ENCODE data around the gene ITGA7.

The ITGA7 gene

GRCh38 chr12:55736780-55737580 lies 29.3 kb upstream of the ITGA7 start:
- in situ Hi-C loops (cut with HindIII; ENCODE audit: low sequenced_read_pairs) = no loop called here

DNA sequence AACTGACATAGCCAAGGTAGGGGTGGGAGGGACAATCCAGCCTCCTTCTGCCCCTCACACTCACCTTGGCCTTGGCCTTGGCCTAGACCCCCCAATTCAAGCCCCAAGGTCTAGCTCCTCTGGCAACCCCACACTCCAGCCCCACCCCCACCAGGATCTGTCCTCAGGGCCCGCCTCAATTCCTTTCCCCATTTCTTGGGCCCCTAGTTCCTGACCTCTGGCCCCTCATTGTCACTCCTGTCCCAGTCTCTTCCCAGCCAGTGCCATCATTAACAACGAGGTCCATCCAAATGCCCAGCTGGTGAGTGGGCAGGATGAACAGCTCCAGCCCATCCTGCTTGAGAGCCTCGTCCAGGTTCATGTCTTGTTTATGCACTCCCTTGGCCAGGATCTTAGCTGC lies 28.4 kb upstream of the ITGA7 start:
- in situ Hi-C loops (cut with HindIII; ENCODE audit: low sequenced_read_pairs) = no loop called here

- in situ Hi-C loops (cut with HindIII; ENCODE audit: low sequenced_read_pairs) = no loop called here
These were observed 26.9 kb upstream of the ITGA7 start for GRCh38 chr12:55734595-55734994.

- in situ Hi-C loops (cut with HindIII; ENCODE audit: low sequenced_read_pairs) = no loop called here
These were observed 26.2 kb upstream of the ITGA7 start for GRCh38 chr12:55733858-55734257.

GRCh38 chr12:55733021-55733555 lies 25.4 kb upstream of the ITGA7 start:
- in situ Hi-C loops (cut with HindIII; ENCODE audit: low sequenced_read_pairs) = no loop called here

DNA sequence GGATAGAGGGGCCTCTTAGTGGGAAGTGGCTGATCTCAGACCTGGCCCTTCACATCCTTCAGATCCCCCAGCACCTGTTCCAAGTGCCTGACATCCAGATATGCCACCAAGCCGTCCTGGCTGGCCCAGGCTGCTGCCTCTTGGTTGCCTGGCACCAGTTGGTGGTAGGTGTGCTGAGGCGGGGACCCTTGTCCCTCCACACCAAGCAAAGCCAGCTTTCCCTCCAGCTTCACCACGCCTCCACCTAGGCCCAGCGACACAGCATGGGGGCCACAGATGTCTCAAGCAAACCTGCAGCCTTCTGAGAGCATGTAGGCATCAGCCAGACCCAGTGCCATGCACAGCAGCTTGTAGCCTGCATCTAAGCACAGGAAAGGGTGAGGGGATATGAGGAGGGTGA lies 24.6 kb upstream of the ITGA7 start:
- in situ Hi-C loops (cut with HindIII; ENCODE audit: low sequenced_read_pairs) = no loop called here

DNA sequence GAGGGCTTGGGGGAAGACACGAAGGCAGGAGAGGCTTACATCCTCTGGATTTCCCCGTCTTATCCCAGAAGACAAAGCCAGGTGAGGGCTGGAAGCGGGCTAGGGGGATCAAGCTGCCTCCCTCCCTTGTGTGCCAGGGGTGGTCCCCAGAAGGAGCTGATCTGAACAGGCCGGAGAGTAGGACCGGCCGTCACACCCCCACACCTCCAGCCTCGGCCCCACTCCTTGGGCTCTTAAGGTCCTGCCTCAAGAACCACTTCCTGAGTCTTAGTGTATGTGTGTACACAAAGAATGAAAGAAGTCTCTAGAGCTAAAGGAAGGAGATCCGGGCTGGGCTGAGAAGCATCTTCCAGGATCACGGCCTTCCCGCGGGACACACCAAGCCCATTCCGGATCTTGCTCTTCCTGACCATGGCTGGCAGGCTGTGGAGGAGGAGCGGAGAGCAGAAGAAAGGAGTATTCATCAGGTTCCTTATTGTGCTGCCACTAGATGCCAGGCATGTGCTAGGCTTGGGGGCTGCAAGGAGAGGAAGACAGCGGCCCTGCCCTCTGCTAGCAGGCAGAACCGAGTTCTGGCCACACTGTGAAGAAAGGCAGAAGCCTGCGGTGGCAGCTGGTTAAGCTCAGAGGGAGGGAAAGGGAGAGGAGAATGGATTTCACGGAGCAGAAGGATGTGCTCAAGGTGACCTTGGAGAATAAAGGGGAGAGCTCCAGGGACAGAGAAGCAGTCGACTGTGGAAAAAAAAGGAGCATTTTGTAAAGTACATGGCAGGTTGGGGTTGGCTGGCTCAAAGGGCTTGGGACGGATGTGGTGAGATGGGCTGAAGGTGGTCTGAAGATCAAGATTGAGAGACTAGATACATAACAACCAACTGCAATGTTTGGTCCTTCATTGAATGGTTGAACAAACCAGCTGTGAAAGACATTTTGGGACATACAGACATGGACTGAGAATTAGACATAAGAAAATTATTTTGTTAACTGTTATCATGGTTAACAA lies 22.4 kb upstream of the ITGA7 start:
- in situ Hi-C loops (cut with HindIII; ENCODE audit: low sequenced_read_pairs) = no loop called here

GRCh38 chr12:55728939-55729818 lies 21.5 kb upstream of the ITGA7 start, which contains the start of gene CD63:
Gene CD63, minus strand, starts transcription at chr12:55729009. Its CDS starts 668 bp downstream, at chr12:55728341.
- in situ Hi-C loops (cut with HindIII; ENCODE audit: low sequenced_read_pairs) = no loop called here

DNA sequence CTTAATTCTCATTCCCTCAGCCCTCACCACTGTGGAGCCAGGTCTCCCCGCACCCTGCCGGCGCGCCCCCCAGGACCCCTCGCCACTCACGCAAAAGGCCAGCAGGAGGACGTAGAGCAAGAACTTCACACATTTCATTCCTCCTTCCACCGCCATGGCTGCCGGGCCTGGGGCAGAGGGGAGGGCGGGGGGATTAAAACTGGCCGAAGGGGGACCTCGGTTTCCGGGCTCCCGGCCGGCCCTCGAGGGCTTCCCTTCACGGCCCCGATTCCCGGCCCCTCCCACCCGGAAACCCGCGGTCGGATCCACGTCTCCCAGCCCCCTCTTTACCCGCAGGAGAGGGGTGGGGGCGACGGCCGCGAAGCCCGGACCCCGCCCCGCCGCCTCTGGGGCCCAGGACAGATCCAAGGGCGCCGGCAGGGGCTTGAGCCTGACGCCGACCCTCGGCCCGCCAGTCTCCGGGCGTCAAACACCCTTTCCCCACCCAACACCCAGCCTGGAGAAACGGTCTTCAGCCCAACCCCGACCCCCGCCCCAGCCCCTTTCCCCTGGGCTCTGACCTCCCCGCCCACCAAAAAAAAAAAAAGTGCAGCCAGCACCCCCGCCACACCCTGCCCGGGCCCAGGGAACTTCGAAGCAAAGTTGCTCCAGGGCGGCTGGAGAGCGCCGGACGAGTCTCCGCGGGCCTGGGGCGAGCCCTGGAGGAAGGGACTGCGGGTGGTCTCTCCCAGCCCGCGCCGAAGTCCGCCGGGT lies 20.7 kb upstream of the ITGA7 start:
- in situ Hi-C loops (cut with HindIII; ENCODE audit: low sequenced_read_pairs) = no loop called here

GRCh38 chr12:55727643-55728185 lies 20.0 kb upstream of the ITGA7 start:
- in situ Hi-C loops (cut with HindIII; ENCODE audit: low sequenced_read_pairs) = no loop called here

DNA sequence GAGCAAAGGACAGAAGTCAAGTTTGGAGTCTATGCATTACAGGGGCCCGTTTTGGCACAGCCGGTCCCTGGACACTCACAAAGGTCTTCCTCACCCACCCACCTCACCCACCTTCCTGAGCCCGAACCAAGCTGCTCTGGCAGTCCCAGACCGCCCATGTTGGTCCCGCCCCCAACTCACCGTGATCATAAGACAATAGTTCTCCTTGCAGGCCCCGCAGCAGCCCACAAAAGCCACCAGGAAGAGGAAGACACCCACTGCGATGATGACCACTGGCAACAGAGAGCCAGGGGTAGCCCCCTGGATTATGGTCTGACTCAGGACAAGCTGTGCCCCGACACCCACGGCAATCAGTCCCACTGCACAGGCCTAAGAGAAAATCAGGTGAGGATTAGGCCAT lies 19.3 kb upstream of the ITGA7 start:
- in situ Hi-C loops (cut with HindIII; ENCODE audit: low sequenced_read_pairs) = no loop called here

DNA sequence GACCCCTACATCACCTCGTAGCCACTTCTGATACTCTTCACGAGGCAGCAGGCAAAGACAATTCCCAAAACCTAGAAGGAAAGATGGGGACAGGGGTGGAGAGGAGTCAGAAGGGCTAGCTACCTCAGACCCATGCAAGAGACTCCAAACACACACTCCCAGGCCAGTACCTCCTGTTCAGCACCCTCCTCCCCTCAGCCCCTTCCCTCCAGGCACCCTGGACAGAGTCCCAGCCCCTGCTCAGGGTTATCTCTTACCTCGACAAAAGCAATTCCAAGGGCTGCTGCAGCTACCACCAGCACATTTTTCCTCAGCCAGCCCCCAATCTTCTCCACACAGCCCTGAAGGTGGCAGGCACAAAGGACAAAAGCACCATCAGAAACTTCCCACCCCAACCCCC lies 17.9 kb upstream of the ITGA7 start:
- in situ Hi-C loops (cut with HindIII; ENCODE audit: low sequenced_read_pairs) = no loop called here

DNA sequence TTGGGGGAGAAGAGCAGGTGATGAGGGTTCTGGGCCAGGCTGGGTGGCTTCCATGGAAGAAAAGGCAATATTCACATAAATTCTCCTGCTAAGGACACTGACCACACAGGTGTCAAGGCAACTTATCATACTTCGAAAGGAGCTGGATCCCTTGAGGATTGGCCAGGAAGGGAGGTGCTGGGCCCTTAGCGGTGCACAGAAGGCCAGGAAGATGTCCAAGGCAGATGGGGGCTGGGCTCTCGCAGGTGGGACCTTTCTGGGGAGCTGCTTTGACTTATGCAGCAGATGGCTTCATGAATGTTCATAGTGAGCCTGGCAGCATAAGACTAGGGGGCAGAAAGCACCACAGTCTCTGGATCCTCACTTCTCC lies 17.2 kb upstream of the ITGA7 start:
- in situ Hi-C loops (cut with HindIII; ENCODE audit: low sequenced_read_pairs) = no loop called here

DNA sequence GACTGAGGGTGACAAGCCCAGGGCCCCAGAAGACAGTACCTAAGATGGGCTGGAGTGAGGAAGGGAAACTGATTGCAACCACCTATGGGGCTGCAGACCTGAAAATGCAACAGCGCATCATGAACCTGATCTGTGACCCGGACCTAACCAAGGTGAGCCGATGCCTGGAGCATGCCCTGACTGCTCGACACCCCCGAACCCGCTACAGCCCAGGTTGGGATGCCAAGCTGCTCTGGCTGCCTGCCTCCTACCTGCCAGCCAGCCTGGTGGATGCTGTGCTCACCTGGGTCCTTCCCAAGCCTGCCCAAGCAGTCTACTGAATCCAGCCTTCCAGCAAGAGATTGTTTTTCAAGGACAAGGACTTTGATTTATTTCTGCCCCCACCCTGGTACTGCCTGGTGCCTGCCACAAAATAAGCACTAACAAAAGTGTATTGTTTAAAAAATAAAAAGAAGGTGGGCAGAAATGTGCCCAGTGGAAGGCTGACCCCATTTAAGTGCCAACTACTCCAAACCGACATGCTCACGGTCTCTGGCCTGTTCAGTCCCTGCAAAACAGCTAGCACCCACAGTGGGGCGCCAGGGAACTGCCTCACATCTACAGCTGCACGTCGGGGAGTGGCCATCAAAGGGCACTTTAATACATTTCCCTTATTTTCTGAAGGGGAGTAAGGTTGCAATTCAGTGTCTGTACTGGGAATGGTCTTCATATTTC lies 16.7 kb upstream of the ITGA7 start:
- in situ Hi-C loops (cut with HindIII; ENCODE audit: low sequenced_read_pairs) = no loop called here

- in situ Hi-C loops (cut with HindIII; ENCODE audit: low sequenced_read_pairs) = no loop called here
These were observed 16.0 kb upstream of the ITGA7 start for GRCh38 chr12:55723516-55724225.

GRCh38 chr12:55722948-55723347 lies 15.2 kb upstream of the ITGA7 start:
- in situ Hi-C loops (cut with HindIII; ENCODE audit: low sequenced_read_pairs) = no loop called here

DNA sequence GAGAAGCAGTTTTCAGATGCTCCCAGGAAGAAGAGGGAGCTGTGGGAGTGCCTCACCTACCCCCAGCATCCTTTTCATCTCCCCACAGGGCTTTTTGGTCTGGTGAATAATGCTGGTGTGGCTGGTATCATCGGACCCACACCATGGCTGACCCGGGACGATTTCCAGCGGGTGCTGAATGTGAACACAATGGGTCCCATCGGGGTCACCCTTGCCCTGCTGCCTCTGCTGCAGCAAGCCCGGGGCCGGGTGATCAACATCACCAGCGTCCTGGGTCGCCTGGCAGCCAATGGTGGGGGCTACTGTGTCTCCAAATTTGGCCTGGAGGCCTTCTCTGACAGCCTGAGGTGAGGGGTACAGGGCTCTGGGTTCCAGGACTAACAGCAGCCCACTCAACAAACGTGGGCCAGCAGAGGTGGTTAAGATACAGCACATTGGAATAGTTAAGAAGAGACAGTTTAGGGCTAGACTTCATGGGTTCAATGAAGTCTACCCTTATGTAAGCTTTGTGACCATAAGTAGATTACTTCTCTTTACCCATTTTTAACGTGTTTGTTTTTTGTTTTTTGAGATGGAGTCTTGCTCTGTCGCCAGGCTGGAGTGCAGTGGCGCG lies 14.0 kb upstream of the ITGA7 start:
- in situ Hi-C loops (cut with HindIII; ENCODE audit: low sequenced_read_pairs) = no loop called here

- in situ Hi-C loops (cut with HindIII; ENCODE audit: low sequenced_read_pairs) = no loop called here
These were observed 13.3 kb upstream of the ITGA7 start for GRCh38 chr12:55720894-55721444.
